HG03103 (cell line): ENCODE measurements around the gene TNRC6C.
A peak's percentile ranks its signal among the peaks of the same experiment; 100 is the strongest.
"Not testable (repeated sequence)": the region's sequence is repeated elsewhere in the genome, so short reads cannot be mapped to it uniquely, and the experiment has no call there.

Experiments used
- ATAC-seq: cut with Tn5 transposase; IDR thresholded peaks from one replicate; pipeline ENCODE4 v1.9.1; 2021; ENCODE audit warnings: low read depth; ENCODE audit not compliant: unreplicated experiment

Gene TNRC6C

GRCh38 chr17:77930780-77931768, 27.4 kb upstream of the TNRC6C start:
- ATAC-seq = no peak

- no peak for ATAC-seq
Observed at GRCh38 chr17:77933777-77934398, 24.6 kb upstream of the TNRC6C start.

GRCh38 chr17:77935121-77935571, 23.4 kb upstream of the TNRC6C start:
- no peak for ATAC-seq

- not testable (repeated sequence) for ATAC-seq
Observed at GRCh38 chr17:77935744-77936143, 22.8 kb upstream of the TNRC6C start.

- no peak for ATAC-seq
Observed at GRCh38 chr17:77936881-77937280, 21.6 kb upstream of the TNRC6C start.

GRCh38 chr17:77941004-77941403, 17.5 kb upstream of the TNRC6C start:
- ATAC-seq = no peak

GRCh38 chr17:77942112-77942988, 16.2 kb upstream of the TNRC6C start:
- ATAC-seq = no peak

- ATAC-seq = no peak
Observed at GRCh38 chr17:77943971-77944370, 14.5 kb upstream of the TNRC6C start.

- no peak for ATAC-seq
Observed at GRCh38 chr17:77944390-77945222, 13.9 kb upstream of the TNRC6C start.

- ATAC-seq = no peak
Observed at GRCh38 chr17:77946900-77947645, 11.4 kb upstream of the TNRC6C start.

- ATAC-seq = no peak
Observed at GRCh38 chr17:77948690-77949114, 9.8 kb upstream of the TNRC6C start.

- no peak for ATAC-seq
Observed at GRCh38 chr17:77951123-77951522, 7.4 kb upstream of the TNRC6C start.

GRCh38 chr17:77952368-77952767, 6.1 kb upstream of the TNRC6C start:
- no peak for ATAC-seq

- ATAC-seq = no peak
Observed at GRCh38 chr17:77957235-77957856, 1.2 kb upstream of the TNRC6C start.

- ATAC-seq = peak; percentile 9
Observed at GRCh38 chr17:77958716-77959125, 218 bp downstream of the TNRC6C start.

- no peak for ATAC-seq
Observed at GRCh38 chr17:77959126-77959925, 823 bp downstream of the TNRC6C start.

GRCh38 chr17:77959926-77960521, 1.5 kb downstream of the TNRC6C start:
- ATAC-seq = no peak
